Neural cell (in vitro differentiated cells): Measurements from ENCODE around the gene ZNF672.

Experiments used
- EP300 ChIP-seq: fragments of 450-650 bp; conservative IDR thresholded peaks from 2 replicates; pipeline ENCODE4 v1.6.1; 2014; ENCODE audit warnings: antibody characterized with exemption, mild to moderate bottlenecking, moderate library complexity; ENCODE audit not compliant: poor library complexity, severe bottlenecking
- MXI1 ChIP-seq: fragments of 450-650 bp; conservative IDR thresholded peaks from 2 replicates; pipeline ENCODE4 v1.6.1; 2014; ENCODE audit warnings: antibody characterized with exemption, mild to moderate bottlenecking; ENCODE audit not compliant: poor library complexity, severe bottlenecking
- POLR2AphosphoS5 ChIP-seq: IDR thresholded peaks from 2 replicates; pipeline ENCODE4 v1.6.1; 2012
- TAF1 ChIP-seq: IDR thresholded peaks from 2 replicates; pipeline ENCODE4 v1.6.1; 2012; ENCODE audit warnings: low read depth
- TF ChIP-seq, protein P1 (sequence below): IDR thresholded peaks from 2 replicates; pipeline ENCODE4 v1.6.1; 2012; ENCODE audit warnings: borderline replicate concordance
- TF ChIP-seq, protein P2 (sequence below): fragments of 450-650 bp; IDR thresholded peaks from 2 replicates; pipeline ENCODE4 v1.5.1; 2014; ENCODE audit warnings: antibody characterized with exemption, mild to moderate bottlenecking, moderate library complexity; ENCODE audit not compliant: poor library complexity, severe bottlenecking

GRCh38 chr1:248849637-248850036, 11.6 kb downstream of the ZNF672 start:
- TF ChIP-seq MXI1 (no peak), POLR2AphosphoS5 (no peak), EP300 (no peak), TAF1 (no peak)
- TF ChIP-seq, protein P1, sequence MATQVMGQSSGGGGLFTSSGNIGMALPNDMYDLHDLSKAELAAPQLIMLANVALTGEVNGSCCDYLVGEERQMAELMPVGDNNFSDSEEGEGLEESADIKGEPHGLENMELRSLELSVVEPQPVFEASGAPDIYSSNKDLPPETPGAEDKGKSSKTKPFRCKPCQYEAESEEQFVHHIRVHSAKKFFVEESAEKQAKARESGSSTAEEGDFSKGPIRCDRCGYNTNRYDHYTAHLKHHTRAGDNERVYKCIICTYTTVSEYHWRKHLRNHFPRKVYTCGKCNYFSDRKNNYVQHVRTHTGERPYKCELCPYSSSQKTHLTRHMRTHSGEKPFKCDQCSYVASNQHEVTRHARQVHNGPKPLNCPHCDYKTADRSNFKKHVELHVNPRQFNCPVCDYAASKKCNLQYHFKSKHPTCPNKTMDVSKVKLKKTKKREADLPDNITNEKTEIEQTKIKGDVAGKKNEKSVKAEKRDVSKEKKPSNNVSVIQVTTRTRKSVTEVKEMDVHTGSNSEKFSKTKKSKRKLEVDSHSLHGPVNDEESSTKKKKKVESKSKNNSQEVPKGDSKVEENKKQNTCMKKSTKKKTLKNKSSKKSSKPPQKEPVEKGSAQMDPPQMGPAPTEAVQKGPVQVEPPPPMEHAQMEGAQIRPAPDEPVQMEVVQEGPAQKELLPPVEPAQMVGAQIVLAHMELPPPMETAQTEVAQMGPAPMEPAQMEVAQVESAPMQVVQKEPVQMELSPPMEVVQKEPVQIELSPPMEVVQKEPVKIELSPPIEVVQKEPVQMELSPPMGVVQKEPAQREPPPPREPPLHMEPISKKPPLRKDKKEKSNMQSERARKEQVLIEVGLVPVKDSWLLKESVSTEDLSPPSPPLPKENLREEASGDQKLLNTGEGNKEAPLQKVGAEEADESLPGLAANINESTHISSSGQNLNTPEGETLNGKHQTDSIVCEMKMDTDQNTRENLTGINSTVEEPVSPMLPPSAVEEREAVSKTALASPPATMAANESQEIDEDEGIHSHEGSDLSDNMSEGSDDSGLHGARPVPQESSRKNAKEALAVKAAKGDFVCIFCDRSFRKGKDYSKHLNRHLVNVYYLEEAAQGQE: no peak
- TF ChIP-seq, protein P2, sequence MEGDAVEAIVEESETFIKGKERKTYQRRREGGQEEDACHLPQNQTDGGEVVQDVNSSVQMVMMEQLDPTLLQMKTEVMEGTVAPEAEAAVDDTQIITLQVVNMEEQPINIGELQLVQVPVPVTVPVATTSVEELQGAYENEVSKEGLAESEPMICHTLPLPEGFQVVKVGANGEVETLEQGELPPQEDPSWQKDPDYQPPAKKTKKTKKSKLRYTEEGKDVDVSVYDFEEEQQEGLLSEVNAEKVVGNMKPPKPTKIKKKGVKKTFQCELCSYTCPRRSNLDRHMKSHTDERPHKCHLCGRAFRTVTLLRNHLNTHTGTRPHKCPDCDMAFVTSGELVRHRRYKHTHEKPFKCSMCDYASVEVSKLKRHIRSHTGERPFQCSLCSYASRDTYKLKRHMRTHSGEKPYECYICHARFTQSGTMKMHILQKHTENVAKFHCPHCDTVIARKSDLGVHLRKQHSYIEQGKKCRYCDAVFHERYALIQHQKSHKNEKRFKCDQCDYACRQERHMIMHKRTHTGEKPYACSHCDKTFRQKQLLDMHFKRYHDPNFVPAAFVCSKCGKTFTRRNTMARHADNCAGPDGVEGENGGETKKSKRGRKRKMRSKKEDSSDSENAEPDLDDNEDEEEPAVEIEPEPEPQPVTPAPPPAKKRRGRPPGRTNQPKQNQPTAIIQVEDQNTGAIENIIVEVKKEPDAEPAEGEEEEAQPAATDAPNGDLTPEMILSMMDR: no peak
